Measurements from ENCODE around the gene EBNA1BP2. TPM values are rescaled to one million over a fixed set of nuclear protein-coding genes. Genes with fewer than 3 reads are reported as not detected.

The EBNA1BP2 gene
- 34.5 to 40.7 TPM (median 36.1 TPM) in 3 replicates for total RNA-seq
- long read RNA-seq, transcript EBNA1BP2-201 (9 exons, 1,322 nt), result major isoform, 50 of 61 reads
- long read RNA-seq, partial matches to known transcripts, result 8 of 61 reads
- long read RNA-seq, other reads (novel, unspliced or antisense), result 2 of 61 reads

DNA sequence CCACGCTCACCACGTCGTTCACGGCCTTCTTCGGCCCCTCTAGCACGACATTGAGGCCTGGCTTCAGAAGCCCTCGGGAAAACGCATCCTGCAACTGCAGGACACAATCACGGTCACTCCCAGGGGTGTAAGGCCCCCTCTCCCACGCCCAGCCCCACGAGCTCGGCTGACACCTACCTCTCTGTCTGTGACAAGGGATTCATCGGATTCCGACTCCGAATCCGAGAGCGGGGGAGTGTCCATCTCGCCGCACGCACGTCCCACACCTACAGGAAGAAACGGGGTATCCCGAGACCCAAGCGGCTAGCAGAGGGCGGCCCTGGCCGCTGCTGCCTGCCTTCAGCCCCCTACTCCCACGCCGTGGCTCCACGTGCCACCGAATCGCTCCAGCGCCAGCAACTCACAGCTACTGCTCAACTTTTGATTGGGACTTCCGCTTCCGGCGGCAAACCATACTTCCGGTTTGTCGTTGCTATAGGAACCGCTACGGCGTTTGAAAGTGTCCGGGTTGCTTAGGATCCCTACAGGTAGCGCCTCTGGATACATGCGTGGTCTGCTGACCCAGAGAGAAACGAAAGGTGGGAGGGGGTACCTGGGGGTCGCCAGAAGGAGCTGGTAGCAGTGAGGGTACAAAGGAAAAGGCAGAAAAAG, at the start of gene EBNA1BP2, which contains the start of gene CFAP57:
TSS of gene EBNA1BP2 (minus strand) at position 415 of the 651 bp plus-strand sequence. CDS start at position 243, 172 bp downstream.
TSS of gene CFAP57 (plus strand) at position 455 of the 651 bp plus-strand sequence. CDS start 424 bp downstream, outside the sequence.
- H3K4me3 Mint-ChIP-seq (ENCODE audit: unreplicated experiment), result peak within 1 kb of the TSS; percentile 99
- TF ChIP-seq, protein P1, sequence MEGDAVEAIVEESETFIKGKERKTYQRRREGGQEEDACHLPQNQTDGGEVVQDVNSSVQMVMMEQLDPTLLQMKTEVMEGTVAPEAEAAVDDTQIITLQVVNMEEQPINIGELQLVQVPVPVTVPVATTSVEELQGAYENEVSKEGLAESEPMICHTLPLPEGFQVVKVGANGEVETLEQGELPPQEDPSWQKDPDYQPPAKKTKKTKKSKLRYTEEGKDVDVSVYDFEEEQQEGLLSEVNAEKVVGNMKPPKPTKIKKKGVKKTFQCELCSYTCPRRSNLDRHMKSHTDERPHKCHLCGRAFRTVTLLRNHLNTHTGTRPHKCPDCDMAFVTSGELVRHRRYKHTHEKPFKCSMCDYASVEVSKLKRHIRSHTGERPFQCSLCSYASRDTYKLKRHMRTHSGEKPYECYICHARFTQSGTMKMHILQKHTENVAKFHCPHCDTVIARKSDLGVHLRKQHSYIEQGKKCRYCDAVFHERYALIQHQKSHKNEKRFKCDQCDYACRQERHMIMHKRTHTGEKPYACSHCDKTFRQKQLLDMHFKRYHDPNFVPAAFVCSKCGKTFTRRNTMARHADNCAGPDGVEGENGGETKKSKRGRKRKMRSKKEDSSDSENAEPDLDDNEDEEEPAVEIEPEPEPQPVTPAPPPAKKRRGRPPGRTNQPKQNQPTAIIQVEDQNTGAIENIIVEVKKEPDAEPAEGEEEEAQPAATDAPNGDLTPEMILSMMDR (IDR thresholded peaks at IDR 0.05), result no peak
- no peaks in the 10 kb centered on the region for H3K9me3 Mint-ChIP-seq (ENCODE audit: low read depth)
- peaks cover 20% of the 10 kb centered on the region for H3K4me1 Mint-ChIP-seq (ENCODE audit: low read depth)
- DNase-seq (ENCODE audit: low spot score), result no peak
- peak within 1 kb of the TSS; percentile 93 for H3K27ac Mint-ChIP-seq (ENCODE audit: unreplicated experiment)
- peaks cover 21% of the 10 kb centered on the region for H3K36me3 Mint-ChIP-seq (ENCODE audit: low read depth)
- H3K27me3 Mint-ChIP-seq (ENCODE audit: low read depth), result peaks cover 7% of the 10 kb centered on the region

GRCh38 chr1:43221797-43222196, 49.7 kb upstream of the EBNA1BP2 start:
- TF ChIP-seq, protein P1 (IDR thresholded peaks at IDR 0.05), result no peak
- Mint-ChIP-seq H3K4me1 (ENCODE audit: low read depth) (no peaks in the 10 kb centered on the region), H3K9me3 (ENCODE audit: low read depth) (no peaks in the 10 kb centered on the region), H3K36me3 (ENCODE audit: low read depth) (no peaks in the 10 kb centered on the region), H3K27me3 (ENCODE audit: low read depth) (no peaks in the 10 kb centered on the region), H3K4me3 (ENCODE audit: unreplicated experiment) (no peak overlapping the region), H3K27ac (ENCODE audit: unreplicated experiment) (no peak overlapping the region)
- DNase-seq (ENCODE audit: low spot score), result no peak

DNA sequence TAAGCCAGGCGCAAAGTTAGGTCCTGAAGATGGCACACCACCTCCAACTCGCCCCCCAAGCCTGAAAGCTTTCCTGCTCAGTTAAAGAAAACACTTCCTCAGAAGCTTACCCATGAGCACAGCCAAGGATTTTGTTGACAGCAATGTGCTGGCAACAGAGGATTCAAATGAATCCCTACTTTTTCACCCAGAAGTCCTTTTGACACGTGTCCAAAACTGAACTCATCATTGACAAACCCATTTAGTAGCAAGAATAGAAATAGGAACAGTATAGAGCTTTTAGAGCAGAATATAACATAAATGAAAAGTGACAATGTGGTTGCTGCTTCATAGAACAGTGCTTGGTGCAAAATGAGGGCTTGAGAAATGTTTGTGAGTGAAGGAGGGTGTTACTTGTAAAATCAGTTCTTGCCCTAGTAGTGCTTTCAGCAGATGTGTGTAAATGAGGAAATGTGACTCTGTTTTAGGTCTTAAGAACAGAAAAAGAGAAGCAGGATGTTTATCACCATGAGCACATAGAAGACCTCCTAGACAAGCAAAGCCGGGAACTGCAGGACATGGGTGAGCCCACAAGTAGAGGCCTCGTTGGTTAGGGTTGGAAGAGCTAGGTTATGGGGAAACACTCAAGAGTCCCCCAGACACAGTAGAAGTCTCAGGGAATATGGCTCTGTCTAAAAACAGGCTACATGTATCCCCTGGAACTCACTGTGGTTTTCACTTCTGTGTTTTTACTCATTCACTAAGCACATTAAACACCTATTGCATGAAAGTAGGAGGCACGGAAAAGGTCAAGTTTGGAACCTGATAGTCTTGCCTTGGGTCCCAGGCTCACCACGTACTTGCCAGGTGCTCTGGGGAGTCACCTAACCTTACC, 49.1 kb upstream of the EBNA1BP2 start:
- no peaks in the 10 kb centered on the region for H3K36me3 Mint-ChIP-seq (ENCODE audit: low read depth)
- H3K9me3 Mint-ChIP-seq (ENCODE audit: low read depth), result no peaks in the 10 kb centered on the region
- no peak overlapping the region for H3K27ac Mint-ChIP-seq (ENCODE audit: unreplicated experiment)
- no peaks in the 10 kb centered on the region for H3K4me1 Mint-ChIP-seq (ENCODE audit: low read depth)
- TF ChIP-seq, protein P1 (IDR thresholded peaks at IDR 0.05), result no peak
- H3K4me3 Mint-ChIP-seq (ENCODE audit: unreplicated experiment), result no peak overlapping the region
- H3K27me3 Mint-ChIP-seq (ENCODE audit: low read depth), result no peaks in the 10 kb centered on the region
- no peak for DNase-seq (ENCODE audit: low spot score)

GRCh38 chr1:43217747-43218146, 45.7 kb upstream of the EBNA1BP2 start:
- Mint-ChIP-seq H3K36me3 (ENCODE audit: low read depth) (no peaks in the 10 kb centered on the region), H3K27ac (ENCODE audit: unreplicated experiment) (no peak overlapping the region), H3K27me3 (ENCODE audit: low read depth) (no peaks in the 10 kb centered on the region), H3K4me1 (ENCODE audit: low read depth) (peaks cover 7% of the 10 kb centered on the region), H3K9me3 (ENCODE audit: low read depth) (peaks cover 3% of the 10 kb centered on the region), H3K4me3 (ENCODE audit: unreplicated experiment) (no peak overlapping the region)
- TF ChIP-seq, protein P1 (IDR thresholded peaks at IDR 0.05), result no peak
- DNase-seq (ENCODE audit: low spot score), result no peak
